ENCODE data around the gene HEPHL1. TPM values are rescaled to one million over a fixed set of nuclear protein-coding genes. Genes with fewer than 3 reads are reported as not detected.
"Not testable (repeated sequence)": the region's sequence is repeated elsewhere in the genome, so short reads cannot be mapped to it uniquely, and the experiment has no call there.

HEPHL1 gene
- total RNA-seq, 1 donor from 2014 or later, result not detected

GRCh38 chr11:94151903-94152677 lies 130.9 kb downstream of the HEPHL1 start:
- DNase-seq, result no peak

- no peak for DNase-seq
Measured at GRCh38 chr11:94152678-94153065, 131.5 kb downstream of the HEPHL1 start.

GRCh38 chr11:94153320-94153719 lies 132.2 kb downstream of the HEPHL1 start:
- DNase-seq, result no peak

- no peak for DNase-seq
Measured at GRCh38 chr11:94154095-94154856, 133.1 kb downstream of the HEPHL1 start.

- DNase-seq, result not testable (repeated sequence)
Measured at GRCh38 chr11:94157339-94157738, 136.2 kb downstream of the HEPHL1 start.

Small RNA genes within 50 kb of the gene (small RNA-seq; reads per million reads assigned to genes)
- not detected for gene AP002795.1 (ENCODE audit: low replicate concordance)

Other genes starting within 250 kb of the HEPHL1 start
- gene MED17, start 237.1 kb upstream of the HEPHL1 start, total RNA-seq, result 38.5 TPM
- gene VSTM5, start 170.7 kb upstream of the HEPHL1 start, total RNA-seq, result 1.6 TPM
- gene PANX1, start 107.5 kb downstream of the HEPHL1 start, total RNA-seq, result 55.5 TPM

Measured in tongue (tissue), 3 donors.